Measurements from ENCODE around the gene BPIFB2.
"Not testable (repeated sequence)": the region's sequence is repeated elsewhere in the genome, so short reads cannot be mapped to it uniquely, and the experiment has no call there.

BPIFB2 gene, protein sequence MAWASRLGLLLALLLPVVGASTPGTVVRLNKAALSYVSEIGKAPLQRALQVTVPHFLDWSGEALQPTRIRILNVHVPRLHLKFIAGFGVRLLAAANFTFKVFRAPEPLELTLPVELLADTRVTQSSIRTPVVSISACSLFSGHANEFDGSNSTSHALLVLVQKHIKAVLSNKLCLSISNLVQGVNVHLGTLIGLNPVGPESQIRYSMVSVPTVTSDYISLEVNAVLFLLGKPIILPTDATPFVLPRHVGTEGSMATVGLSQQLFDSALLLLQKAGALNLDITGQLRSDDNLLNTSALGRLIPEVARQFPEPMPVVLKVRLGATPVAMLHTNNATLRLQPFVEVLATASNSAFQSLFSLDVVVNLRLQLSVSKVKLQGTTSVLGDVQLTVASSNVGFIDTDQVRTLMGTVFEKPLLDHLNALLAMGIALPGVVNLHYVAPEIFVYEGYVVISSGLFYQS

DNA sequence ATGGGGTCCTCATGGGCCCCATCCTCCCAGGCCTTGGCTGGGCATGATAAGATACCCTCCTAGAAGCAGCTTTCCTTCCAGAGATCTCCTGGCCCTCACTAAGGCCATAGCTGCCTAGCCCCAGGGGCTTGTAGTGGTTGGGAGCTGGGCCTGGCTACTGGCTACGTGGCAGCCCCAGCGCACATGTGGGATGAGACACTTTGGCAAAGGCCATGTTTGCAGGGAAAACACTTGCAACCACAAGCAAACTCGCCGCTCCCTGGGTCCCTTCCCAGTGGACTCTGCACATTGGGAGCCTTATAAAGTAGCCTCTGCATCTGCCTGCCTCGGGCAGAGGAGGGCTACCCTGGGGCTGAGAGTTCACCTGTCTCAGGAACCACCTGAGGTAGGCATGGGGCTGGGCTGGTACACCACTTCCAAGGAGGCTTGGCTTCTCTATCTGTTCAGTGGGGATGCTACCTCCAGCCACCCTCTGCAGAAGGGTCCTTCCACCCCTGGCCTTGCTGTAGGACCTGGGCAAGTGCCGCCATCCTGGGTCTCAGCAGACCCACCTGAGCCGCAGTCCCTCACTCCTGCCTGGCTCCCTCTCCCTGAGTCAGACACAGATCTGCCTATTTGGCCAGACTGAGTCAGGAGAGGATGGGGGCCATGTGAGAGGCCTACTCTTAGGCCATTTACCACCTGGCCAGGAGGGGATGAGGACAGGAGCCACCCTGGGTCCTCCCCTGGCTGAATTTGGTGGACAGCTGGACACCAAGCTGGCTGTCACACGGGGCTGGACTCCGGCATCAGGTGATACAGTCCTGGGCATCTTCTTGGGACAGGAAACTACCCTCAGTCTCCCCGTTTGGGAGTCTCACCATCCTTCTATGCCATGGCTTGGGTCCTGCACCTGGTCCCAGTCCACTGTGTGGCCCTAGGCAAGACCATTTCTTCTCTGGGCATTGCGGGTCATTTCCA, at the start of gene BPIFB2:
TSS of gene BPIFB2 (plus strand) at position 329 of the 960 bp plus-strand sequence. CDS start 871 bp downstream, outside the sequence.
- DNase-seq (ENCODE audit: low spot score) = no peak

DNA sequence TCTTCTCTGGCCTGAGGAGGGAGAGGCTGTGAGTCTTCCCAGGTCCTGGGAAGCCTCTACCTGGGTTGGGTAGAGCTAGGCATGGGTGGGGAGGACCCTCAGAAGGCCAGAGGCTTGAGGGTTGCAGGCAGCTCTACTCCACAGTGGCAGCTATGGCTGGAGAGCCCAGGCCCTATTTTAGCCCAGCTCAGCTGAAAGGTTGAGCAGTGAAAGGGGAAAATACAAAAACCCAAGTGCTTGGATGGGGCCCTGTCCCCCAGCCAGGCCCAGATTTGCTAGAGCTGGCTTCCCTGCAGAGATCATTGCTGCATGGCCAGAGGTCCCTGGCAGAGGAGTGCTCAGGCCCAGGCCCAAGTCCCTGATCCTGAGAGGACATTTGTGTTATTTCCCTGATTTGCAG, 48.9 kb upstream of the BPIFB2 start:
- no peak for DNase-seq (ENCODE audit: low spot score)

DNA sequence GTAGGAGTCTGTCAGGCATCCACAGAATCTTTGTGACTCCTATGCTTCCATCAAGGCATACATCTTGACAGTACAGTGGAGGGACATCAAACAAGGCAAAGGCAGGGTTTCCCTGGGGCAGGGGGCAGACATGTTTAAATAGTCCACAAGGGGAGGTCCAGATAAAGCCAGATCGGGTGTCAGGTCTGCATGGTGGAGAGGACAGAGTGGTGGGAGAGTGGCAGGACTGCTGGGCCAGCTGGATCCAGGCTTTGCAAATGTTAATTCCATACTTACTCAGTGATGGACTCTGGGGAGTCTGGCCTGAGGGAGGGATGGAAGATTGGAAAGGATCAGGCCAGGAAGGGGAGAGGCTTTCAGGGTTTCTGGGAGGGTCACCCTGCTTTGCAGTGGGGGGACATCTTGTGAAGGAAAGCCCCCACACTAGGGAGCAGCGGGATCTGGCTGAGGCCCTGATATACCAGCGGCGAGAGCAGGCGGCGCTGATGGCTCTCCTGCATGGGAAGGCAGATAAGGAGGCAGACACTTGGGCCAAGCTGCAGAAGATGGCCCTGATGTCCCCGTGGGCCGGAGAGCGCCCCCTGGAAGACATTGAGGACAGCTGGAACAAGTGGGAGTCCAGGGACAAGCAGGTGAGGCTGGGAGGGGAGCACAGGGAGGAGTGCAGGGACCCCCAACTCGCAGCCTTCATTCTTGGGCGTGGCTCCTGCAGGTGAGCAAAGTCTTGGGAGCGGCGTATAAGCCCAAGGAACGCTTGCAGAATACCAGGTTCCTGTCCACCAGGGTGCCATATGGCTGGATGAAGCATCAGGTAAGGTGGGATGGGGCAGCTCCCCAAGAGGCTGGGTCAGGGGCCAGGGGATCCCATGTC, 47.9 kb upstream of the BPIFB2 start:
- no peak for DNase-seq (ENCODE audit: low spot score)

GRCh38 chr20:32960222-32960518, 47.3 kb upstream of the BPIFB2 start:
- no peak for DNase-seq (ENCODE audit: low spot score)

- no peak for DNase-seq (ENCODE audit: low spot score)
Observed at GRCh38 chr20:32960849-32961731, 46.4 kb upstream of the BPIFB2 start.

- DNase-seq (ENCODE audit: low spot score) = no peak
Observed at GRCh38 chr20:32962053-32962452, 45.5 kb upstream of the BPIFB2 start.

GRCh38 chr20:32962646-32963045, 44.9 kb upstream of the BPIFB2 start:
- not testable (repeated sequence) for DNase-seq (ENCODE audit: low spot score)

DNA sequence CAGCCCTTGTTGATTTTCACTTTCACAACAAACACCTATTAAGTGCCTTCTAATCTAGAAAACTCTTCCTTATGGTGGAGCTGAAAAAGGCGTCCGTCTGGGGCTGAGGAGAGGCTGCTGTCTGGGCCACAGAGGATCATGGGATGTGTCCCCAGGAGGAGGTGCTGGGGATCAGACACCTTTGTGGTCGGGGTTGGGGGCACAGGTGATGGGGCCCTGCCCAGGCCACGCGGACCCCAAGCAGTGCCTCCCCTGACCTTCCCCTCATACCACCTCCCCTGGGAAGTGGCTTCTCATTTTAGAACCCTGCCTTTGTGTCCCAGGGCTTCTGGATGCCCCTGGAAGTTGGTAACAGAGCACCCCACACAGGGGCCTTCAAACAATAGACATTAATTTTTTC, 44.3 kb upstream of the BPIFB2 start:
- no peak for DNase-seq (ENCODE audit: low spot score)

GRCh38 chr20:32964575-32964974, 42.9 kb upstream of the BPIFB2 start:
- DNase-seq (ENCODE audit: low spot score) = no peak

GRCh38 chr20:32965115-32965514, 42.4 kb upstream of the BPIFB2 start:
- DNase-seq (ENCODE audit: low spot score) = no peak

DNA sequence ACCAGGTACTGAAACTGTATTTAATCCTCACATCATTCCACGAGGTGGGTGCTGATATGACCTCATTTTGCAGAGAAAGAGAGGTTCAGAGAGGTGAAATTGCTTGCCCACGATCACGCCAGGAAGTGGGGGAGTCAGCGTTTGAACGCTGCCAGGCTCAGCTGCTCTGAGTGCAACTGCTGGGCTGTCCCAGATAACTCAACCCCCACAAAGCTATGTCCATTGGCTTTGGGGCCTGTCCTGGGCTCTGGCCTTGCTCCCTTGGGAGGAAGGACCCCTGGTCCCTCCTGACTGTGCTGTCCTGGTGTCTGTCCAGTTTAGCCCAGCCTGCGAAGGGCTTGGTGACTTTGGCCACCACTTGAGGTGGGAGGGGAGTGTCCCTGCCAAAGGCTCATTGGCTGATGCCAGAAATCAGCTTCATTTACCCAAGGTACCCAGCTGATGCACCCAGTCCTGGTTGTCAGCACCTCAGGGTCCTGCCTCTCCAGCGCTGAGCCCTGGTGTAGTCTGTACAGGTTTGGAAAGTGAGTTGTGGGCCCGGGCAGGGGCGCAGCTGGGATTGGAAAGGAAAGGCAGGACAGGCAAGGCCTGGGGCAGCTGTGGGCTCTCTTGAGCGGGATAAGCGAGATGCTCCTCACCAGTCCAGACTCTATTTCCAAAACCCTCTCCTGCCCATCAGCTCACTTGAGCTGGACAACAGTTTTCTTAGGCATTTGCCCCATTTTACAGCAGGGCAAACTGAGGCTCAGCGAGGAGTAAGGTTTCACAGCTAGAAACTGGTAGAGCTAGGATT, 41.7 kb upstream of the BPIFB2 start:
- DNase-seq (ENCODE audit: low spot score) = peak; percentile 66

GRCh38 chr20:32966382-32966781, 41.1 kb upstream of the BPIFB2 start:
- DNase-seq (ENCODE audit: low spot score) = no peak

- peak; percentile 78 for DNase-seq (ENCODE audit: low spot score)
Observed at GRCh38 chr20:32966881-32967781, 40.4 kb upstream of the BPIFB2 start.

DNA sequence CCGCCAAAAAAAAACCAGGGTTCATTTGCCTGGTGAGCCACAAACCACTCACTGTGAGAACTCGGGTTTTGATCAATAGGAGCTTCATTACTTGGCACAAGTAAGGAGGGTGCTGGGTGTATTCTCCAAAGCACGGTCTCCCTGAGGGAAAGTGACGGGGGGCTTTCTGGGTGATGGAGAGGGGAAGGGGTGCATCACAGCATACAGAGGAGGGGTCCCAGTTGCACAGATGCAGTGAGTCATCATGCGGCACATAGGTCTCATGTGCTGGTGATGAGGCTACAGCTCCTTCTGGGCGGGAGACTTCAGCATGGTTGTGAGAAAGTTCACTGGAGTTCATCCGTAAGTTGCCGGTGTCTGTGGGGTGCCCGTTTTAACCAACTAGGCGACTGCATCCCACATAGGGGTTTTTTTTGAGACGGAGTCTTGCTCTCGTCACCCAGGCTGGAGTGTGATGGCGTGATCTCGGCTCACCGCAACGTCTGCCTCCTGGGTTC, 39.5 kb upstream of the BPIFB2 start:
- peak; percentile 54 for DNase-seq (ENCODE audit: low spot score)

DNA sequence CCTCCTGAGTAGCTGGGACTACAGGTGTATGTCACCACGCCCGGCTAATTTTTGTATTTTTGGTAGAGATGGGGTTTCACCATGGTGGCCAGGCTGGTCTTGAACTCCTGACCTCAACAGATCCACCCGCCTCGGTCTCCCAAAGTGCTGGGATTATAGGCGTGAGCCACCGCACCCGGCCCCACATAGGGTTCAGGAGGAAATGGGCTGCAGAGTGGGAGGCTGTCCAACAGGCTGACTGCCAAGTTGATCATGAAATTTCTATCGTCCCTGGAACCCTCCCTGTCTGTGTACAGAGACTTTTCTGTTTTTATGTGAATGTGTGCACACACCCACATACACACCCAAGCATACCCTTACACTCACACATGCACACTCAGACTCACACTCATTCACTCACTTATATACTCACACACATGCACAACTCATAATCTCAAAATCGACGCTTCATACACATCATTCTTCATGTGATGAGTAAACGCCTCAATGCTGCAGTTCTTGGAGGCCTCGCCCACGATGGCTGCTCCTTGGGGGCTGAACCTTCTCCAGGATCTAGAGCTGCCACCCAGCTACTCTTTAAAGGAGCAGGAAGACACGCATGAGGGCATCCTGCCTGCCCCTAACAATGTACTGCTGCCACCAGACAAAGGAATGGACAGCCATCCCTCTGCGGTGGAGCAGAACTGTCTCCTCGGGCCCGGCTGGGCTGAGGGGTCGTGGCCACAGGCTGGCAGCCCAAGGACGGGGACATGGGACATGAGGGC, 38.8 kb upstream of the BPIFB2 start:
- no peak for DNase-seq (ENCODE audit: low spot score)

DNA sequence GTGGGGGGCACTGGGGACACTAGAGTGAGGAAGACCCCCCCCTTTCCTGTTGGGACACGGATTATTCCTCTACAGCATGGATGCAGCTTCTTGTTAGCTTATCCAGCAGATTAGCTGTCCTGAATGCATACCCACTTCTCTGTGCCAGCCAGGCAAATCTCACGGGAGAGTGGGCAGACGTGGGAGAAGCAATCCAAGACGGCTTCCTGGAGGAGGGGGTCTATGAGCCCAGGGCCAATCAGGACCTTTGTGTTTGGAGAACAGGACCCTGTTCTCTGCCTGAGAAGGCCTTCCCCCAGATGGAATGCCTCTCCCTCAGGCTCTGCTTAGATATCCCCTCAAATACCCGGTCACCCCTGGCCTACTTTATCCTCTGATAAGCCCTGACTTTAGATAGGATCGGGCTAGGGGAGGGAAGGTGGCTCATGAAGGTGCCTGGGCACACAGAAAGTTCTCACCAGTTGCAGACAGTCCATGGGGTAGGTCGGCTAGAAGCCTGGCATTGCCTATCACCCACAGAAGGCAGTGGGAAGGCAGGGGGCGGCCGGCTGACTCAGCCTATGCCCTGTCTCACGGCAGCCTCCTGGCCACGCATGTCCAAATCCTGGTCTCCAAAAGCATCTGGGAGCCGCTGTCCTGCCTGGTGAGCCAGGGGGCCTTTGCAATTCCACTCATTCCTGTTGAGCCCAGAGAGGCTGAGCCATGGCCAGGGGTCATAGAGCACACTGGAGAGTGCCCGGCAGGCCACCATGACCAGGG, 38.0 kb upstream of the BPIFB2 start:
- no peak for DNase-seq (ENCODE audit: low spot score)

Data from CD4-positive, alpha-beta T cell treated with Interleukin-6 at 100 ng/mL for 8 hours (primary cell).